Measurements from ENCODE around the gene HHLA2.
"Not testable (repeated sequence)": the region's sequence is repeated elsewhere in the genome, so short reads cannot be mapped to it uniquely, and the experiment has no call there.

HHLA2 gene

DNA sequence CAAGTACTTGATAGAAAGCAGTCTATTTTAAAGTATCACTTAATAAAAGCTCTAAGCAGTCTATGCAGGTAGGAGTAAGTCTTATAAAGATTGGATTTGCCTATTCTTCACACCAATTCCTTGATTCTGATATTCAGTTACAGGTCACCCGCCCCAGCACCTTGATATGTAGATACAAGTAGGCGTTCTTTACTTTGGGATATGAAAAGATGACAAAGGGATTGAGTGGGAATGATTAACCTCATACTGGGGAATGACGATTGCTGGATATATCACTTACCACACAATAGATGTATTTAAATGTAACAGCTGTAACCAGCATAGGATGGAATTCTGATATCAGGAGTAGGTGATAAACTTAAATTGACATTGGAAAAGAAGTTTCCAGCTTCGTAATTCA, 47.1 kb downstream of the HHLA2 start:
- no peak for DNase-seq

GRCh38 chr3:108345492-108346205, 49.3 kb downstream of the HHLA2 start:
- peak; percentile 60 for DNase-seq

GRCh38 chr3:108346301-108347227, 50.2 kb downstream of the HHLA2 start:
- no peak for DNase-seq

- no peak for DNase-seq
Observed at GRCh38 chr3:108352176-108352575, 55.8 kb downstream of the HHLA2 start.

DNA sequence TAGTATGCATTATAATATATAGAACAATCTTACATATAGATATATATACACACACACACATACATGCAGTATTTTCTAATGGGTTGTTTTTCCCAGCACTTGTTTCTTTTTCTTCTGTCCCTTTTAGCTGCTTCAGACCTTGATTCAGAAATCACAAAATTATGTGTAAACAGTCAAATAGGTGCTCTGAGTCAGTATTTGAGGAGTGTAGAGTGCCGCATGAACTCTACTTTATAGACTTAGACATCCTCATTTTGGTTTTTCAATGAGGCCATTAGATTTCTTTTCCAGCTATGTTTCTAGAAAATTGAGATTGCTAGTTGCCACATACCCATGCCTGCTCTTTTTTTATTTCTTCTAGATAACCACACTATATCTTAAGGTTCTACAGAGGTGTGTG, 58.2 kb downstream of the HHLA2 start:
- no peak for DNase-seq

GRCh38 chr3:108357042-108357441, 60.7 kb downstream of the HHLA2 start:
- DNase-seq = no peak

DNA sequence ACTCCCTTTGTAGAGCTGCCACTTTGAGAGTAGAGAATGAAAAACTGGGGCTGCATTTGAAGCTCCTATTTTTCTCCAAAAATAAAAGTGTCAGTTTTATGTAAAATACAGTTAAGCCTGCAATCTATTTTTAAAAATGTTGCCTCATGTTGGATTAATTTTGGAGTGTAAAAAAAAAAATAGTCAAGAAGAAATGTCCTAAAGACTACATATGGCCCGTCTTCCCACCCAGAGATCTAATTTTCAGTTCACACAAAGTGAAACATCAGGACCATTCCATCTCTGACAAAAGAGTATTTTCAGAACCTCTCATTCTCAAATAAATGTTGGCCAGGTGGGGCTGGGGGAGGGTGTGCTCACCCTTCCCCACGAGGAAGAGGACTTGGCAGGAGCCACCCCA, 62.7 kb downstream of the HHLA2 start:
- DNase-seq = no peak

- DNase-seq = no peak
Observed at GRCh38 chr3:108376026-108376425, 79.7 kb downstream of the HHLA2 start.

DNA sequence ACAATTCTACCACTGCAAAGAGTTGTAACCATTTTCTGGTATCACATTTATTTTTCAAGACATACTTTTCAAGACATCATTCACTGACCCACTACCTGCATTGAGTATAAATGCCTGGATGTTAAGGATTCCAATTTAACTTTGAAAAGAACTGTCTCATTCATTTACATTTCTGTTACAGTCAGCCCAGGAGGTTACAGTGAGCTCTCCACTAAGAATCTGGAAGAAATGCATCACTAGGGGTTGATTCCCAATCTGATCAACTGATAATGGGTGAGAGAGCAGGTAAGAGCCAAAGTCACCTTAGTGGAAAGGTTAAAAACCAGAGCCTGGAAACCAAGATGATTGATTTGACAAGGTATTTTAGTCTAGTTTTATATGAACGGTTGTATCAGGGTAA, 81.0 kb downstream of the HHLA2 start:
- DNase-seq = no peak

DNA sequence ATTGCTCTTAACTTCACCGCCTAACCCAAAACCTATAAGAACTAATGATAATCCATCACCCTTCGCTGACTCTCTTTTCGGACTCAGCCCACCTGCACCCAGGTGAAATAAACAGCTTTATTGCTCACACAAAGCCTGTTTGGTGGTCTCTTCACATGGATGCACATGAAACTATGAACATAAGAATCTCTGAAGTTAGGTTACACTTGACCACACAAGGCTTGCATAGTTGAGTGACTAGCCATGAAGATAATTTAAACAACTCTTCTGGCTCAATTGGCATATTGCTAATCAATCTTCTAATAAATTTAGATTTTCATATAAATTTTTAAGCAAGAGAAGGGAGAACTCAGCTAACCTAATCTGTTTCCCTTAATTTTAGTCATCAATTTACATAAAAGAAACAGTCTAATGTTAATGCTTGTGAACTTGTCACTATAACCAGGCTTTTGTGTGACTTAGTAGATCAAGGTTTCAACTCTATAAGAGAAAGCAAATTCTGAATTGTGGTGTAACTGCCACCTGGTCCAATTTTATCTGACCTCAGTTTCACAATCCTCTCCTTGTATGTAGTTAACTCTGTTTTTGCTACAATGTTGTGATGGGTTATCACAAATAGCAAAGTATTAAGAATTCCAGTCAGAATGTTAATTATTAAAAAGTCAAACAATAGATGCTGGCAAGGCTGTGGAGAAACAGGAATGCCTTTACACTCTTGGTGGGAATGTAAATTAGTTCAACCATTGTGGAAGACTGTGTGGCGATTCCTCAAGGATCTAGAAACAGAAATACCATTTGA, 82.0 kb downstream of the HHLA2 start:
- no peak for DNase-seq

GRCh38 chr3:108378952-108379342, 82.6 kb downstream of the HHLA2 start:
- DNase-seq = not testable (repeated sequence)

GRCh38 chr3:108380128-108380795, 83.9 kb downstream of the HHLA2 start:
- no peak for DNase-seq

- DNase-seq = peak; percentile 89
Observed at GRCh38 chr3:108381529-108382140, 85.3 kb downstream of the HHLA2 start.

DNA sequence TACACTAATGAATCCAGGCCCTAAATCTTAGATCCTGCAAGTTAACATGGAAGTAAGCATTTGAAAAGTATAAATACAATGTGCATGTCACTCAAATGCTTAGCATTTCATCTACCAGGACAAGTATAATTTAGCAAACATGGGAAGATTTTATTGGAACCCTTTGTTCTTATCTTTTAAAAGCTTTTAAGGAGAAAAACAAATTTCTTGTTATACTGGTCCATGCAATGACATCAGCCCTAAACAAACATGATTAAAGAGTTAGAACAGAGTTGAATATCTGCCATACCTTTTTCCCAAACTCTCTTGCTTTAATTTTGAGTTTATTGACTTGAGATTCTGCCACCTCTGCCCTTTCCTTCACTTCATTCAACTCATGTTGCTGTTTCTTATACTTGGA, 87.0 kb downstream of the HHLA2 start:
- DNase-seq = no peak

GRCh38 chr3:108387063-108387462, 90.7 kb downstream of the HHLA2 start:
- DNase-seq = no peak

GRCh38 chr3:108388136-108389132, 92.1 kb downstream of the HHLA2 start:
- peak; percentile 82 for DNase-seq

DNA sequence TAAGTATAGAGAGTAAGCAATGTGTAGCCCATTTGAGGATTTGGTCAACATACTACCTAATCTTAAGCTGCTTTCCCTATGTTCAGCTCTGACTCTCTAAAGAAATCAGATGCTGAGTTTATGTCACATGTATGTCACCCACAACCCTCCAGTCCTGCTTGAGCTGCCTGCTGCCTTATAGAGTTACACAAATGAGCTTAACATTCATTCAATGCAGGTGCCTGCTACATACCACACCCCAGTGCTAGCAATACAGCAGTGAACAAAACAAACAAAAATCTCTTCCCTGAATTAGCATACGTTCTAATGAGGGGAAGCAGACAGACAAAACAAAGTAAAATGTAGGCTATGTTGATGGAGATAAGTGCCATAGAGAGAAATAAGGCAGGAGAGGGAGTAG, 93.0 kb downstream of the HHLA2 start:
- DNase-seq = no peak

- DNase-seq = no peak
Observed at GRCh38 chr3:108391917-108392593, 95.7 kb downstream of the HHLA2 start.

DNA sequence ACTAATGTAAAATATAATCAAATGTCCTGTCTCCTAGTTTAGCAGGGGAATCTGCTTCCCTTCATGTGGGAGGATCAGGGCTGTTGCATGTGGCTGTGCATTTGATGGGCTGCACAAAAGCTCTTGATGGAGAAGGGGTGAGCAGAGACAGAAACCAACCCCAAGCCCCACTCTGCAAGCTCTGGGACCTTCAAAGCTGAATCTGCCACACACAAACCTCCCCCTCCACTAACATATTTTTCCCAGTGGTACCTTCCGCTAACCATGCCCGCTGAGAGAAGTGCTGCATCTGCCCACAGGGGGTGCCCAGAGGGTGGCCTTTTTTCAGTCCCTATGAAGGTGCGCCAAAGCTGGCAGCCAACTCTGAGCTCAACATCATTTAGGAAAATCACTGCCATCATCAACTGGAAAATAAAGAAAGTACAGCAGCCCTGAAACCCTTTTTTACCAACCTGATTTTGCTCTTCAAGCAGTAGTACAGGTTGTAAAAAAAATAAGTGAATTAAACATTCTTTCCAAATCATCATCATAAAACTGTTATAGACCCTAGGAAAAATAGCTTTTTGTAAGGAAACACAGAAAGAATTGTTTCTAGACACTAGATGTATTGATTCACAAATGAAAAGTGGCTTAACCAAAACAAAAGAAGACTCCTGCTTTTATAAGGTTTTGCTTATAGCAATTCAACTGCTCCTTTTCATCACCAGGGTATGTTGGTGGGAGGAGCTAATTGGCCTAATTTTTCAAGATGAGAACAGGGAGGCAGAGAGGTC, 97.0 kb downstream of the HHLA2 start:
- no peak for DNase-seq

GRCh38 chr3:108394016-108394415, 97.7 kb downstream of the HHLA2 start:
- no peak for DNase-seq
